Right ventricle myocardium superior (tissue), 1 donor: ENCODE measurements around the gene EPO. TPM values are rescaled to one million over a fixed set of nuclear protein-coding genes. Genes with fewer than 3 reads are reported as not detected.
"Not testable (repeated sequence)": the region's sequence is repeated elsewhere in the genome, so short reads cannot be mapped to it uniquely, and the experiment has no call there.

ENCODE experiments used
- ATAC-seq: fragments of 200-7000 bp; cut with Tn5 transposase; one replicate; pipeline ENCODE4 v1.9.1; 2020; ENCODE audit warnings: mild to moderate bottlenecking; ENCODE audit not compliant: poor library complexity
- DNase-seq: peaks from one replicate; pipeline ENCODE4 v3.0.0-alpha.2; 2020
- intact Hi-C: fragments of 100-400 bp; cut with DNase I; formaldehyde crosslinking; loops from one replicate; pipeline ENCODE4 v1.11.2; 2022
- total RNA-seq: library from RNA; stranded (reverse); fragmentation: NEBNext Ultra II Directional; extraction: Animal tissue kit (Norgen Biotek cat#: 25700); gene quantifications from one replicate; pipeline ENCODE4 v1.2.1, GENCODE V29; 2021
- donor health status: DM: no; HTN: yes; CAD: no; lungs with severe emphysema.

EPO gene
- total RNA-seq, 1 donor from 2014 or later: not detected

DNA sequence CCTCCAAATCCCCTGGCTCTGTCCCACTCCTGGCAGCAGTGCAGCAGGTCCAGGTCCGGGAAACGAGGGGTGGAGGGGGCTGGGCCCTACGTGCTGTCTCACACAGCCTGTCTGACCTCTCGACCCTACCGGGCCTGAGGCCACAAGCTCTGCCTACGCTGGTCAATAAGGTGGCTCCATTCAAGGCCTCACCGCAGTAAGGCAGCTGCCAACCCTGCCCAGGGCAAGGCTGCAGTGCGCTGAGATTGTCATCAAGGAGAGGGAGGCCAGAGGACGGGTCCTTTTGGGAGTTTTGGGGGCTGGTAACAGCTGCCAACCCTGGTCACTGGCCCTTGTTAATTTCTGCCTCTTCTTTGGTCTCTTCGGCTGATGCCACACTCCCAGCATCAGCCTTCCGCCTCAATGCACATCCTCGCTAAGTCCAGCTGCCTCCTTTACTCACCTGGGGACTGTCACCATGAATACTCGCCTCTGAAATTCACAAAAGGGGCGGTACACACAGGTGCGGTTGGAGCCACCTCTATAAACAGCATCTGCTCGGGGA is 3.5 kb downstream of the EPO start:
- DNase-seq: no peak
- intact Hi-C loops: loop anchor here (10.0 kb wide), 2 partner anchors 159 to 259 kb away; partner anchors contain the start of gene SPACDR
- no peak for ATAC-seq

DNA sequence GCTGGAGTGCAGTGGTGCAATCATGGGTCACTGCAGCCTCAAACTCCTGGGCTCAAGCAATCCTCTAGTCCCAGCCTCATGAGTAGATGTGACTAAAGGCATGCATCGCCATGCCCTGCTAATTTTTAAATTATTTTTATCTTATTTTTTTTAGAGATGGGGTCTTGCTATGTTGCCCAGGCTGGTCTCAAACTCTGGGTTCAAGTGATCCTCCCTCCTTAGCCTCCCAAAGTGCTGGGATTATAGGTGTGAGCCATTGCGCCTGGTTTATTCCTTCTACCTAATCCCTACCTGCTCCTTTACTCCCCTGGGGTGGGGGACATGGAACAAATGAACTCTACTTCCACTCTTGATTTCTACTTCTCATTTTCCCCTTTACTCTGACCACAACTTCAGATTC is 4.1 kb downstream of the EPO start:
- intact Hi-C loops: loop anchor here (10.0 kb wide), 2 partner anchors 160 to 260 kb away; partner anchors contain the start of gene SPACDR
- ATAC-seq, DNase-seq: not testable (repeated sequence)

DNA sequence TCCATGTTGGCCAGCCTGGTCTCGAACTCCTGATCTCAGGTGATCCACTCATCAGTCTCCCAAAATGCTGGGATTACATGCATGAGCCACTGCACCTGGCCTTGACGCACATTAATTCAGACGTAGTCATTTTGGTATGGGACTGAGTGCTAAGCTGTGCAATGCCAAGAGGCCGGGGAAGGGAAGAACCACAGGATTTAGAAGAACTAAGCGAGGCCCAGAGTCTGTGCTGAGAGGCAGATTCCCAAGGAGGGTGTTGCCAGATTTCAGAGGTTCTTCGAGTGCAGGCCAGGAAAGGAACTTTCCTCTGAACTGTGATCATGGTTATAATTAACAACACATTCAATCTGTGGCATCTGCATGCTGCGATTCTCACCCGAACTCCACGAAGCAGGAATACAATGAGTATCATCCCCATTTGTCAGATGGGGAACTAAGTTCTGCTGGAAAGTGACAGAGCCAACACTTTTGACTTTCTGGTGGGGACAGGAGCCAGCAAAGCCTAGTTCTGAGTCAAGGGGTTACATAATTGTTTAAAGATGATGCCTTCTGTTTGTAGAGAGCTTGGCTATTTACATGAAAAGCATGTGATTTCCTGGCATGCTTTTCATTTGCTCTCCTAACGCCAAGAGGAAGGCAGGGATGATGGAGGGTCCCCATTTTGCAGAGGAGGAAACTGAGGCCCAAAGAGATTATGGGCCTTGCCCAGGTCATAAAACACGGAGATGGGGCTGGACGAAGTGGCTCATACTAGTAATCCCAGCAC is 6.9 kb downstream of the EPO start:
- intact Hi-C loops: loop anchor here (10.0 kb wide), 2 partner anchors 162 to 262 kb away; partner anchors contain the start of gene SPACDR
- no peak for DNase-seq
- no peak for ATAC-seq

DNA sequence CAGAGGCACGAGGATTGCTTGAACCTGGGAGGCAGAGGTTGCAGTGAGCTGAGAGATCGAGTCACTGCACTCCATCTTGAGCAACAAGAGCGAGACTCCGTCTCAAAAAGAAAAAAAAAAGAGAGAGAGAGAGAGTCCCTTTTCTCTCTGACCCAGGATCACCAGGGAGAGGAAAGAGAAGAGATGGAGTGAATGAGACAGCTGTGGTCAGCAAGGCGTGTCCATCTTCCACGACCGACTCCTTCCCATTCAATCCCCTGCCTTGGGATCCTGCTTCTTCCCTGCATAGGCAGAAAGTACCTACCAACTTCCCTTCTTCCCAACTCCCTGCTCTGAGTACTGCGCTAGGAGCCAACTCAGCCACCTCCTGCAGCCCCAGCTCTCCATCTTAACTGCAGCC is 7.9 kb downstream of the EPO start:
- no peak for DNase-seq
- ATAC-seq: no peak
- intact Hi-C loops: loop anchor here (10.0 kb wide), 2 partner anchors 163 to 263 kb away; partner anchors contain the start of gene SPACDR

DNA sequence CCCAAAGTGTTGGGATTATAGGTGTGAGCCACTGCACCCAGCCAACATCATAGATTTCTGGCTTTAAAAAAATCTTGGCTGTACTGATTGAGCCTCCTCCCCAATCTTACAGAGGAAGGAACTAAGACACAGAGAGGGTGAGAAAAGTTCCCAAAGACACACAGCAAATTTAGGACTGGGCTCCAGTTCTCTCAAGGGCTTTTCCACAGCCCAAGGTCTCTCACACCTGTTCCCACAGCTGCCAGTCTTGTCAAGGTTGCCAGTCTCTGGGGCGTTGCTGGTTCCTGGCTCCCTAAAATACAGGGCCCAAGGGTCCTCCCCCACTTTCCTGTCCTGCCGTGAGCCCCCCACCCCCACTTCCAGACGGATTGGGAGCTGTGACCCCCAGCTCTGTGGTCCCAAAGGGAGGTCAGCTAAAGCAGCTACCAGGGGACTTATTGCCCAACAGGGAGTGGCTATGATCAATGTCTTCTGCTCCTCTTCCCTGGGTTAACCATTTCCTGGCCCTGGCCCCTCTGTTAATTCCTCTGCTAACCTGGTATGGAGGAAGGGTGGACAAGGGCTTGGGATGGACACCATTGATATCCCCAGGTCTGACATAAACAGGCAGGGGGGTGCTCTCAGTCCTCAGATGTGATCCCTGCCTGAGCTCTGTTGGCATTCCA is 10.0 kb downstream of the EPO start:
- ATAC-seq (no peak), DNase-seq (no peak)
- intact Hi-C loops: no loop called here

DNA sequence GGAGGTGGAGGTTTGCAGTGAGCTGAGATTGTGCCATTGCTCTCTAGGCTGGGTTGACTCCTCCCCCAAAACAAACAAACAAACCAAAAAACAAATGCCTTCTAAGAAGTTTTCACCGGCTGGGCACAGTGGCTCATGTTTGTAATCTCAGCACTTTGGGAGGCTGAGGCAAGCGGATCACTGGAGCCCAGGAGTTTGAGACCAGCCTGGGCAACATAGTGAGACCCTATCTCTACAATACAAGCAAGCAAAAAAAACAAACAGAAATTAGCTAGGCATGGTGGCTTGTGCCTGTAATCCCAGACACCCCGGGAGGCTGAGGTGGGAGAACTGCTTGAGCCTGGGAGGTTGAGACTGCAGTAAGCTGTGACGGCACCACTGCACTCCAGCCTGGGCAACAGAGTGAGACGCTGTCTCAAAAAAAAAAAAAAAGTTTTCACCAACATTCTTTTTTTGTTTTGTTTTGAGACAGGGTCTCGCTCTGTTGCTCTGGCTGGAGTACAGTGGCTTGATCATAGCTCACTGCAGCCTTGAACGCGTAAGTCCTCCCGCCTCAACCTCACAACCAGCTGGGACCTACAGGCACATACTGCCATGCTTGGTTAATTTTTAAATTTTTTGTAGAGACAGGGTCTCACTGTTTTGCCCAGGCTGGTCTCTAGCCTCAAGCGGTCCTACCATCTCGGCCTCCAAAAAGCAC is 11.8 kb downstream of the EPO start:
- DNase-seq (no peak), ATAC-seq (no peak)
- intact Hi-C loops: no loop called here

DNA sequence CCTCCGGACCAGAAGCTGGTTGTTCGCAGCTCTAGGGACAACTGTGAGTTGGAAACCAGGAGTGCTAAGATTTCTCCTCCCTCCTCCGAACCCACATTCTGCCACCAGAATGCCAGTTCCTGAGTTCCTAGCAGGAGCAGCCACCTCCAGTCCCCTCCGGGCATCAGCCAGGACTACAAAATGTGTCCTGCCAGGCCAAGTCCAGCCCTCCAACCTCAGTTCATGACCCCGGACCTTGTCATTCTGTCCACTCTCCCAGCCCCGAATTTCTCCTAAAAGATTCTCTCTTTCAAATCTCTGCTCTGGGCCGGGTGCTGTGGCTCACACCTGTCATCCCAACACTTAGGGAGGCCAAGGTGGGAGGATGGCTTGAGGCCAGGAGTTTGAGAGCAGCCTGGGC is 15.5 kb downstream of the EPO start:
- intact Hi-C loops: no loop called here
- no peak for ATAC-seq
- no peak for DNase-seq

DNA sequence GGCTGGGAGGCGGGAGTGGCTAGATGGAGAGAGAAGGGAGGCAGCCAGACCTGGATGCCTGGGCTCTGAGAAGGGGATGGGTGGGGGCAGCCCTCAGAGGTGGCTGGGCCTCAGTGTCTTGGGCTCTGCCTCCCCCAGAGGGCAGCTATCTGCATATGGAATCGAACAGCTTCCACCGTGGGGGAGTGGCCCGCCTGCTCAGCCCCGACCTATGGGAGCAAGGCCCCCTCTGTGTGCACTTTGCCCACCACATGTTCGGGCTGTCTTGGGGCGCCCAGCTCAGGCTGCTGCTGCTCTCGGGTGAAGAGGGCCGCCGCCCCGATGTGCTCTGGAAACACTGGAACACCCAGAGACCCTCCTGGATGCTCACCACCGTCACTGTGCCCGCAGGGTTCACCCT is 16.4 kb downstream of the EPO start:
- no peak for DNase-seq

DNA sequence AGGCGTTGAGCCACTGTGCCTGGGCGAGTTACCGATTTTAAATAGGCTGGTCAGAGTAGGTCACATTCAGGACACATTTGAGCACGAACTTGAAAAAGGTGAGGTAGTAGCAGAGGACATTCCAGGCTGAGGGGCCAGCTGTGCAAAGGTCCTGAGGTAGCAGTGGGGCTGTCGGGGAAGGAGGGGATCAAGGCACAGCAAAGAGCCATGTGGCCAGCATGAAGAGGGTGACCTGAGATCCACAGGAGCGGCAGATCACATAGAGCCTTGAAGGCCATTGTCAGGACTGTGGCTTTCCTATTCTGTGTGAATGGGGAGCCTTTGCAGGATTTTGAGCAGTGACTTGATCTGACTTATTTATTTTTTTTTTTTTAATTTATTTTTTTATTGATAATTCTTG is 19.7 kb downstream of the EPO start:
- ATAC-seq (no peak), DNase-seq (no peak)
- intact Hi-C loops: no loop called here

More for the DNA sequence above, 16.4 kb downstream of the EPO start:
- intact Hi-C loops: no loop called here
- no peak for ATAC-seq

DNA sequence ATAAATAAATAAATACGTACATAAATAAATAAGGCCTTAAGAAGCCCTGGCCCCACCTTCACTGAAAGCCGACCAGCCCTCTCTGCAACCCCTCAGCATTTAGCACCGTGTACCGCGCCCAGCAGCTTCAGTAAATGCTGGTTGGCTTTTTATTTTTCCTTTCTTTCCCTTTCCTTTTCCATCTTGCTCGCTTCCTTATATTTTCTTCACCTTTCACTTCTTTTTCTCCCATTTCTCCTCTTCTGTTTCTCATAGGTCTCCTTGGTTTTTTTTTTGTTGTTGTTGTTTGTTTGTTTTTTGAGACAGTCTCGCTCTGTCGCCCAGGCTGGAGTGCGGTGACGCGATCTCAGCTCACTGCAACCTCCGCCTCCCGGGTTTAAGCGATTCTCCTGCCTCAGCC is 24.3 kb downstream of the EPO start:
- ATAC-seq (no peak), DNase-seq (no peak)
- intact Hi-C loops: no loop called here

DNA sequence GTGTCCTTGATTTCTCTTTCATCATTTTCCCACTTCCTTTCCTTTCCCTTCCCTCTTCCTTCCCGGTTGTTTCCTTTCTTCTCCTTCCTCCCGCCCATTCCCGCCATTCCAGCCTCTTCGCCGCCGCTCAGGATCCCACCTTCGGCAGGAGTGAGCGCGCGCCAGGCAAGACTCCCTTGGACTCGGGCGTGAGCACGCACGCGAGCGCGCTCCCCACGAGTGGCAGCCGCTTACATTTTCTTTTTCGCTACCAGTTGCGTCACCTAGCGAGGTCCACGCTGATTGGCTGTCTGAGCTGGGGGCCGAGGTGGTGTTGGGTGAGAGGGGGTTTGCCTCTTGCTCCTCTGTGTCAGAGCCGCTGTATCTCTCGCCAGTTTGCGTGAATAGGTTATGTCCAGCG is 24.9 kb downstream of the EPO start:
- ATAC-seq: peak; percentile 56
- DNase-seq: peak; percentile 73
- intact Hi-C loops: no loop called here

DNA sequence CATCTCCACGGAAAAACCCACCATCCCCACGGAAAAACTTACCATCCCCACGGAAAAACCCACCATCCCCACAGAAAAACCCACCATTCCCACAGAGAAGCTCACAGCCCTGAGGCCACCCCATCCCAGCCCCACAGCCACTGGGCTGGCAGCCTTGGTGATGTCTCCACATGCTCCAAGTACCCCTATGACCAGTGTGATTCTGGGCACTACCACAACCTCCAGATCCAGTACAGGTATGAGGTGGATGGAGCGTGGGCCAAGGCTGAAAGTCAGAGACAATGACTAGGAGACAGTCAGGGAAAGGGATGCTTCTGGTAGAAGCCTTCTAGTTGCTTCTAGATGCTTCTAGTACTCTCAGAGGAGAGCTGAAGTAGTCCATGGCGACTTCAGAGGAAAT is 32.7 kb downstream of the EPO start:
- ATAC-seq (no peak), DNase-seq (no peak)
- intact Hi-C loops: no loop called here

DNA sequence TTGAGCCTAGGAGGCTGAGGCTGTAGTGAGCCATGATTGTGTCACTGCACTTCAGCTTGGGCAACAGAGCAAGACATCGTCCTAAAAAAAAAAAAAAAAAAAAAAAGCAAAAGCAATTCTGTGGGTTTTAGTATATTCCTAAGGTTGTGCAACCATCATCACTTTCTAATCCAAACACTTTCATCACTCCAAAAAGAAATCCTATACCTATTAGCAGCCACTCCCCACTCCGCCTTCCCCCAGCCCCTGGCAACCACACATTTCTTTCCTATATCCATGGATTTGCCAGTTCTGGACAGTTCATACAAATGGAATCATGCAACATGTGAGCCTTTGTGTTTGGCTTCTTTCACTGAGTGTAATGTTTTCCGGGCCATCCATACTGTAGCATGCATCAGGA is 33.5 kb downstream of the EPO start:
- DNase-seq (no peak), ATAC-seq (no peak)
- intact Hi-C loops: no loop called here

DNA sequence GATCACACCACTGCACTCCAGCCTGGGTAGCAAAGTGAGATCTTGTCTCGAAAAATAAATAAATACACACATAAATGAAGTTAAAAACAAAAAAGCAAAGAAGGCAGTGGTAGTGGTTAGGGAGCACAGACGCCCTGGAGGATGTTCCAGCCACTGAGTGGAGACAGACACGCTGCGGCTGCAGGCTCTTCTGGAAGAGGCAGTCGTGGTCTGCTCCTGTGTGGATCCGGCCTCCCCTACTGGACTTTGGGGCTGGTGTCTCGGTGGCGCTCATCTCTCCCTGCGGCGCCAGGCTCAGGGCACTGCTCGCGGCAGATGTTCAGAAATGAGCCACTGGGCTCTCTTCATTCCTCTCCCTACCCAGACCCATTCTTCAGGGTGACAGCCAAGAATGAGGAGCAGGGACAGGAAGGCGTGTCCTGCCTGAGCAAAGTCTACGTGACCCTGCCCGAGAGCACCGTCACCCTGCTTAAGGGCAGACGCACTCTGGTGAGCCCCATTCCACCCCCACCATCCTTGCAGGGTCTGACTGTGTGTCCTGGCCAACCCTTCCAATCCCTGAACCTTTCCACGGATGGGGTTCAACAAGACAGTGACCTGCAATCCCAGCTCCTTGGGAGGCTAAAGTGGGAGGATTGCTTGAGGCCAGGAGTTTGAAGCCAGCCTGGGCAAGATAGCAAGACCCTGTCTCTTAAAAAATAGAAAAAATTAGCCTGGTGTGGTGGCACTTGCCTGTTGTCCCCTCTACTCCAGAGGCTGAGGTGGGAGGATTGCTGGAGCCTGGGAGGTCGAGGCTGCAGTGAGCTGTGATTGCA is 39.3 kb downstream of the EPO start:
- ATAC-seq (no peak), DNase-seq (no peak)

DNA sequence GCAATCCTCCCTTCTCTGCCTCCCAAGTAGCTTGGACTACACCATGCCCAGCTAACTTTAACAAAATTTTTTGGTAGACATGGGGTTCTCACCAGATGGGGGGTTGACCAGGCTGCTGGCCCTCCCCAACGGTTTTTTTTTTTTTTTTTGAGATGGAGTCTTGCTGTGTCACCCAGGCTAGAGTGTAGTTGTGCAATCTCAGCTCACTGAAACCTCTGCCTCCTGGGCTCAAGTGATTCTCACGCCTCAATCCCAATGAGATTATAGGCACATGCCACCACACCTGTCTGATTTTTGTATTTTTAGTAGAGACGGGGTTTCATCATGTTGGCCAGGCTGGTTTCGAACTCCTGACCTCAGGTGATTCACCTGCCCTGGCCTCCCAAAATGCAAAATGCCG is 42.6 kb downstream of the EPO start:
- ATAC-seq, DNase-seq, intact Hi-C loops: not testable (repeated sequence)

More for the DNA sequence above, 39.3 kb downstream of the EPO start:
- intact Hi-C loops: no loop called here

DNA sequence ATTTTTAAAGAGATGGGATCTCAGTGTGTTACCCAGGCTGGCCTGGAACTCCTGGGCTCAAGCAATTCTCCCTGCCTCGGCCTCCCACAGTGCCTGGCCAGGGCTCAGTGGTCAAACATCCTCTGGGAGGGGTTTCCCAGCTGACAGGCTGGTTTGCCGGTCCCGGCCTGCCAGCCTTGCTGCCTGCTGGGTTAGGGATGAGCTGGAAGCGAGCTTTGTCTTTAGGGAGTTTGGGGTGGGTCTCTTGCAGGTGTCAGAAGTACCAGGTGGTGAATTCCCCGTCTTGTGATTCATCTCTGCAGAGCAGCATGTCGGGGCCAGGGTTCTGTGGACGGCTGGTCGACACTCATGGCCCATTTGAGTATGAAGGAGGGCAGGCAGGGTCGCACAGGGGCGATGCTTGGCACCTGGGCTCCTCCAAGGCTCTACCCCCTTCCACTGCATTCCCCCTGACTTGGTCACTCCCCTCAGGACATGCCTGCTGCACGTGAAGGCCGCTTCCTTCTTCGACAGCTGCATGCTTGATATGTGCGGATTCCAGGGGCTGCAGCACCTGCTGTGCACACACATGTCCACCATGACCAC is 43.4 kb downstream of the EPO start:
- DNase-seq: no peak
- intact Hi-C loops: no loop called here
- no peak for ATAC-seq

DNA sequence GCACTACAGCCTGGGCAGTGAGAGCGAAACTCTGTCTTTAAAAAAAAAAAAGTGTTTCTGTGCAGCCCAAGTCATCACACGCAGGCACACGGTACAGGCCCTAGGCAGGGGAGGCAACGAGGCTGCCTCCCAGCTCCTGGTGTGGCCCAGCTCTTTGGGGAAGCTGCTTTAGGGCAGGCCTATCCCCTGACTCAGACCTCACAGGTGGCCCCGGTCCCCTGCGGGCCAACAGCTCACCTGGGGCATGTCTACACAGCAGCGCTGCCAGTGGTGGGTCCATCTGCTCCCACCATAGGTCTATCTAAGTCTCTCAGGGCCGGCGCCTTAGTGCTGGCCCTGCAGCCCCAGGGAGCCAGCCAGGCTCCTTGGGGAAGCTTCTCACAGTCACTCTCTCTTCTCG is 44.6 kb downstream of the EPO start:
- DNase-seq (no peak), ATAC-seq (no peak)
- intact Hi-C loops: no loop called here

DNA sequence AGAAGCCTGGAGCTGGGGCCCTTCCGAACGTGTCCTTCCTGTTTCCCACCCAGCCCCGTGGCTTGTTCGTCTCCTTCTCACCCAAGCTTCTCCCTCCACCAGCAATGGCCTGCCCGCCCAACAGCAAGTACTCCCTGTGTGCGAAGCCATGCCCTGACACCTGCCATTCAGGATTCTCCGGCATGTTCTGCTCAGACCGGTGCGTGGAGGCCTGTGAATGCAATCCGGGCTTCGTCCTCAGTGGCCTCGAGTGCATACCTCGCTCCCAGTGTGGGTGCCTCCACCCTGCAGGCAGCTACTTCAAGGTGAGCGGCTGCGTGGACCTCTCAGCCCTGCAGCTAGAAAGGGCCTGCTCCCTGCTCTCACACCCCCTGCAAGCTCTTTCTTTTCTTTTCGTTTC is 45.0 kb downstream of the EPO start:
- intact Hi-C loops: no loop called here
- no peak for DNase-seq
- no peak for ATAC-seq
